ENCODE measurements around the gene SPATA17. TPM values are rescaled to one million over a fixed set of nuclear protein-coding genes. Genes with fewer than 3 reads are reported as not detected.

Gene SPATA17
- total and polyA plus RNA-seq, 10 of the 15 experiments (the other 5 are each of a cell fraction or from before 2014, with no cell fraction given): 0.08 to 0.27 (median 0.11) TPM; not detected in 6

GRCh38 chr1:217620814-217621213 is 10.3 kb upstream of the SPATA17 start (continued):
- no peak for TF ChIP-seq ZNF207 (IDR thresholded peaks at IDR 0.05; ENCODE audit: borderline replicate concordance)
- TF ChIP-seq BCL3 (IDR thresholded peaks at IDR 0.05; ENCODE audit: borderline replicate concordance, insufficient read depth, low read depth, low read length, poor library complexity, severe bottlenecking): peak; percentile 37
- no peak for TF ChIP-seq HDAC6 (IDR thresholded peaks at IDR 0.05; ENCODE audit: unreplicated experiment)
- TF ChIP-seq RFX5 (IDR thresholded peaks at IDR 0.05; ENCODE audit: low read depth, low read length): no peak
- TF ChIP-seq RAD21 (IDR thresholded peaks at IDR 0.05; ENCODE audit: insufficient read depth, low read depth, low read length): peak; percentile 1; the same call in 1 of the 2 replicates
- peak; percentile 44; the same call in 1 of the 2 replicates for TF ChIP-seq ATF3 (IDR thresholded peaks at IDR 0.05; ENCODE audit: borderline replicate concordance, extremely low read depth, low read depth, low read length)
- 0 out of 2 replicates have a peak, but pooled peaks have one; percentile 58 for TF ChIP-seq RCOR1 (conservative IDR thresholded peaks at IDR 0.05; ENCODE audit: low read depth, low read length)
- 0 out of 2 replicates have a peak, but pooled peaks have one; percentile 40 for TF ChIP-seq CREB1 (IDR thresholded peaks at IDR 0.05; ENCODE audit: low read depth)
- peak; percentile 83 for TF ChIP-seq NR2F1 (conservative IDR thresholded peaks at IDR 0.05)
- TF ChIP-seq ASH2L (IDR thresholded peaks at IDR 0.05; ENCODE audit: borderline replicate concordance, low read depth): 0 out of 2 replicates have a peak, but pooled peaks have one; percentile 81
- TF ChIP-seq, protein P1, sequence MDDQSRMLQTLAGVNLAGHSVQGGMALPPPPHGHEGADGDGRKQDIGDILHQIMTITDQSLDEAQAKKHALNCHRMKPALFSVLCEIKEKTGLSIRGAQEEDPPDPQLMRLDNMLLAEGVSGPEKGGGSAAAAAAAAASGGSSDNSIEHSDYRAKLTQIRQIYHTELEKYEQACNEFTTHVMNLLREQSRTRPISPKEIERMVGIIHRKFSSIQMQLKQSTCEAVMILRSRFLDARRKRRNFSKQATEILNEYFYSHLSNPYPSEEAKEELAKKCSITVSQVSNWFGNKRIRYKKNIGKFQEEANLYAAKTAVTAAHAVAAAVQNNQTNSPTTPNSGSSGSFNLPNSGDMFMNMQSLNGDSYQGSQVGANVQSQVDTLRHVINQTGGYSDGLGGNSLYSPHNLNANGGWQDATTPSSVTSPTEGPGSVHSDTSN (IDR thresholded peaks at IDR 0.05; ENCODE audit: insufficient replicate concordance, low read depth, low read length): peak; percentile 63
- TF ChIP-seq, protein P2, sequence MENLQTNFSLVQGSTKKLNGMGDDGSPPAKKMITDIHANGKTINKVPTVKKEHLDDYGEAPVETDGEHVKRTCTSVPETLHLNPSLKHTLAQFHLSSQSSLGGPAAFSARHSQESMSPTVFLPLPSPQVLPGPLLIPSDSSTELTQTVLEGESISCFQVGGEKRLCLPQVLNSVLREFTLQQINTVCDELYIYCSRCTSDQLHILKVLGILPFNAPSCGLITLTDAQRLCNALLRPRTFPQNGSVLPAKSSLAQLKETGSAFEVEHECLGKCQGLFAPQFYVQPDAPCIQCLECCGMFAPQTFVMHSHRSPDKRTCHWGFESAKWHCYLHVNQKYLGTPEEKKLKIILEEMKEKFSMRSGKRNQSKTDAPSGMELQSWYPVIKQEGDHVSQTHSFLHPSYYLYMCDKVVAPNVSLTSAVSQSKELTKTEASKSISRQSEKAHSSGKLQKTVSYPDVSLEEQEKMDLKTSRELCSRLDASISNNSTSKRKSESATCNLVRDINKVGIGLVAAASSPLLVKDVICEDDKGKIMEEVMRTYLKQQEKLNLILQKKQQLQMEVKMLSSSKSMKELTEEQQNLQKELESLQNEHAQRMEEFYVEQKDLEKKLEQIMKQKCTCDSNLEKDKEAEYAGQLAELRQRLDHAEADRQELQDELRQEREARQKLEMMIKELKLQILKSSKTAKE (IDR thresholded peaks at IDR 0.05; ENCODE audit: low read depth, poor library complexity, severe bottlenecking): peak; percentile 90
- TF ChIP-seq SIX5 (IDR thresholded peaks at IDR 0.05; ENCODE audit: low read depth, low read length, severe bottlenecking): no peak
- TF ChIP-seq MXI1 (IDR thresholded peaks at IDR 0.05; ENCODE audit: low read depth, low read length): no peak
- TF ChIP-seq, protein P3, sequence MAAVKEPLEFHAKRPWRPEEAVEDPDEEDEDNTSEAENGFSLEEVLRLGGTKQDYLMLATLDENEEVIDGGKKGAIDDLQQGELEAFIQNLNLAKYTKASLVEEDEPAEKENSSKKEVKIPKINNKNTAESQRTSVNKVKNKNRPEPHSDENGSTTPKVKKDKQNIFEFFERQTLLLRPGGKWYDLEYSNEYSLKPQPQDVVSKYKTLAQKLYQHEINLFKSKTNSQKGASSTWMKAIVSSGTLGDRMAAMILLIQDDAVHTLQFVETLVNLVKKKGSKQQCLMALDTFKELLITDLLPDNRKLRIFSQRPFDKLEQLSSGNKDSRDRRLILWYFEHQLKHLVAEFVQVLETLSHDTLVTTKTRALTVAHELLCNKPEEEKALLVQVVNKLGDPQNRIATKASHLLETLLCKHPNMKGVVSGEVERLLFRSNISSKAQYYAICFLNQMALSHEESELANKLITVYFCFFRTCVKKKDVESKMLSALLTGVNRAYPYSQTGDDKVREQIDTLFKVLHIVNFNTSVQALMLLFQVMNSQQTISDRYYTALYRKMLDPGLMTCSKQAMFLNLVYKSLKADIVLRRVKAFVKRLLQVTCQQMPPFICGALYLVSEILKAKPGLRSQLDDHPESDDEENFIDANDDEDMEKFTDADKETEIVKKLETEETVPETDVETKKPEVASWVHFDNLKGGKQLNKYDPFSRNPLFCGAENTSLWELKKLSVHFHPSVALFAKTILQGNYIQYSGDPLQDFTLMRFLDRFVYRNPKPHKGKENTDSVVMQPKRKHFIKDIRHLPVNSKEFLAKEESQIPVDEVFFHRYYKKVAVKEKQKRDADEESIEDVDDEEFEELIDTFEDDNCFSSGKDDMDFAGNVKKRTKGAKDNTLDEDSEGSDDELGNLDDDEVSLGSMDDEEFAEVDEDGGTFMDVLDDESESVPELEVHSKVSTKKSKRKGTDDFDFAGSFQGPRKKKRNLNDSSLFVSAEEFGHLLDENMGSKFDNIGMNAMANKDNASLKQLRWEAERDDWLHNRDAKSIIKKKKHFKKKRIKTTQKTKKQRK (IDR thresholded peaks at IDR 0.05; ENCODE audit: low read depth, low read length): no peak
- TF ChIP-seq ZNF274 (IDR thresholded peaks at IDR 0.05; ENCODE audit: insufficient read depth, insufficient read length): no peak
- TF ChIP-seq MEF2B (IDR thresholded peaks at IDR 0.05; ENCODE audit: partially characterized antibody, poor library complexity, severe bottlenecking): peak; percentile 74
- no peak for TF ChIP-seq ESRRA (IDR thresholded peaks at IDR 0.05; ENCODE audit: low read length)
- peak; percentile 62; the same call in 1 of the 2 replicates for TF ChIP-seq USF2 (IDR thresholded peaks at IDR 0.05; ENCODE audit: borderline replicate concordance, low read depth, low read length)
- peak; percentile 81 for TF ChIP-seq PAX5 (IDR thresholded peaks at IDR 0.05; ENCODE audit: borderline replicate concordance, low read depth, low read length)

Measured in GM12878 (cell line).